Ishikawa (cell line): ENCODE results near the gene SETD1B.

Experiments used
- CEBPB ChIP-seq: IDR thresholded peaks from 2 replicates; pipeline ENCODE4 v1.6.1; 2012
- CREB1 ChIP-seq: IDR thresholded peaks from 2 replicates; pipeline ENCODE4 v1.6.1; 2012; ENCODE audit warnings: low read depth
- EGR1 ChIP-seq: IDR thresholded peaks from 2 replicates; pipeline ENCODE4 v1.6.1; 2012
- EP300 ChIP-seq: IDR thresholded peaks from 2 replicates; pipeline ENCODE4 v1.6.1; 2012; ENCODE audit warnings: borderline replicate concordance
- FOXM1 ChIP-seq: IDR thresholded peaks from 2 replicates; pipeline ENCODE4 v1.6.1; 2012; ENCODE audit warnings: low read depth, borderline replicate concordance
- MAX ChIP-seq: IDR thresholded peaks from 2 replicates; pipeline ENCODE4 v1.6.1; 2012
- NFIC ChIP-seq: IDR thresholded peaks from 2 replicates; pipeline ENCODE4 v1.6.1; 2012
- RAD21 ChIP-seq: IDR thresholded peaks from 2 replicates; pipeline ENCODE4 v1.6.1; 2012; ENCODE audit warnings: low read depth
- REST ChIP-seq: IDR thresholded peaks from 2 replicates; pipeline ENCODE4 v1.6.1; 2012; ENCODE audit warnings: low read depth, mild to moderate bottlenecking
- TAF1 ChIP-seq: IDR thresholded peaks from 2 replicates; pipeline ENCODE4 v1.6.1; 2012; ENCODE audit warnings: low read depth, mild to moderate bottlenecking
- TCF12 ChIP-seq: IDR thresholded peaks from 2 replicates; pipeline ENCODE4 v1.6.1; 2012; ENCODE audit warnings: low read depth
- TEAD4 ChIP-seq: IDR thresholded peaks from 2 replicates; pipeline ENCODE4 v1.6.1; 2012
- YY1 ChIP-seq: IDR thresholded peaks from 2 replicates; pipeline ENCODE4 v1.6.1; 2012; ENCODE audit warnings: low read depth
- ZBTB7A ChIP-seq: IDR thresholded peaks from 2 replicates; pipeline ENCODE4 v1.6.1; 2012; ENCODE audit warnings: low read depth
- TF ChIP-seq, protein P1 (sequence below): IDR thresholded peaks from 2 replicates; pipeline ENCODE4 v1.6.1; 2012

The SETD1B gene

DNA sequence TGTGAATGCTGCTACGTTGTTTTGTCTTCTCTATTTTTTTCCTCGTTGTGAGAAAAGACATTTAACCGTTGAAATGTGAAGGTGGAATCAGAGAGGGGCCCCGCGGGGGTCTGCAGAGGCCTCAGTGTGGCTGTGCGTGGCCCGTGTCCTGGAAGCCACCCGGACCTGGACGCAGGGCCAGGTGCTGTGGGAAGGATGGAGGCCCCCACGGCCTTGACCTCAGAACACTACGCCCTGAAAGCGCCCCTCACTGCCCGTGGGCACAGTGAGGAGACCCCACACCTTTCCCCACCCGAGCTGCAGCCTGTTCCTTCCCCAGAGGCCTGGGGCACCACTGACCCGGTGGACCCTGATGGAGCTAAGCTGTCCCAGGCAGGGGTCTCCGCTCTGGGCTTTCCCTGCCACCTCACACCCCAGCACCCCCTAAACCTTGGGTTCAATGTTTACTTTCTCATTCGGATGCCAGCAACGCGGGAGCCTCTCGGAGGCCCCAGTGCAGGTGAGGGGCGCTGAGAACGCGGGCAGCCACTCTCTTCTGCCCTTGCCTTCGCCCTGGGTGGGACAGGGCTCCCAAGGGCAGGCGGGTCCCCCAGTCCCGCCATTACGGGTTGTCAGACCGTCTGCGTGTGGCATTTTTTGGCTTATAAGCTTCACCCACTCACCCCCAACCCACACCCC is 26.9 kb downstream of the SETD1B start:
- TF ChIP-seq TEAD4, result no peak
- no peak for TF ChIP-seq EGR1
- no peak for TF ChIP-seq TCF12
- TF ChIP-seq CREB1, result no peak
- TF ChIP-seq EP300, result no peak
- TF ChIP-seq MAX, result no peak
- TF ChIP-seq, protein P1, sequence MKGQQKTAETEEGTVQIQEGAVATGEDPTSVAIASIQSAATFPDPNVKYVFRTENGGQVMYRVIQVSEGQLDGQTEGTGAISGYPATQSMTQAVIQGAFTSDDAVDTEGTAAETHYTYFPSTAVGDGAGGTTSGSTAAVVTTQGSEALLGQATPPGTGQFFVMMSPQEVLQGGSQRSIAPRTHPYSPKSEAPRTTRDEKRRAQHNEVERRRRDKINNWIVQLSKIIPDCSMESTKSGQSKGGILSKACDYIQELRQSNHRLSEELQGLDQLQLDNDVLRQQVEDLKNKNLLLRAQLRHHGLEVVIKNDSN, result no peak
- no peak for TF ChIP-seq YY1
- TF ChIP-seq CEBPB, result no peak
- TF ChIP-seq ZBTB7A, result no peak
- TF ChIP-seq REST, result no peak
- no peak for TF ChIP-seq NFIC
- TF ChIP-seq TAF1, result no peak
- no peak for TF ChIP-seq RAD21
- no peak for TF ChIP-seq FOXM1

GRCh38 chr12:121831571-121832245 is 27.9 kb downstream of the SETD1B start:
- no peak for TF ChIP-seq REST
- no peak for TF ChIP-seq NFIC
- TF ChIP-seq FOXM1, result no peak
- no peak for TF ChIP-seq CEBPB
- no peak for TF ChIP-seq ZBTB7A
- no peak for TF ChIP-seq TCF12
- TF ChIP-seq CREB1, result no peak
- no peak for TF ChIP-seq RAD21
- TF ChIP-seq YY1, result no peak
- no peak for TF ChIP-seq EP300
- no peak for TF ChIP-seq EGR1
- TF ChIP-seq, protein P1, result no peak
- no peak for TF ChIP-seq TAF1
- no peak for TF ChIP-seq MAX
- no peak for TF ChIP-seq TEAD4

- TF ChIP-seq RAD21 (no peak), TAF1 (no peak), TCF12 (no peak), ZBTB7A (no peak)
Observed at GRCh38 chr12:121837680-121838079, 33.9 kb downstream of the SETD1B start.

DNA sequence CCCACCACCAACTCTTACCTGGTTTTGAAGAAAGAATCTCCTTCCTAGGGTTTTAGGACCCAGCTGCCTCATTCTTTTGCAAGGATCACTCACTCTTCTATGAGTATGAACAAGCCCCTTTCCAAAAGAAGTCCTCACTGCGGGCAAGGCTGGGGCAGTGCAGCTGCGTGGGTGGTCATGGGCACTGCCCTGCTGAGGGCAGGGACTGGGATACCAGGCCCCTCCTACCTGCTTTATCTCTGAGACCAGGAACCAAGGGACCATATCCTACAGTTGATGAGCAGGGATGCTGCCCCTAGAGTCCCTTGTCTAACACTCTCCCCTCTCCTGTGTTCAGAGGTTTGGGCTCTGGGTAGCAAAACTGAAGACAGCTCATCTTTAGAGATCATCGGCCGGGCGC is 34.3 kb downstream of the SETD1B start:
- TF ChIP-seq EGR1, result peak; percentile 65
- no peak for TF ChIP-seq CEBPB
- no peak for TF ChIP-seq CREB1

DNA sequence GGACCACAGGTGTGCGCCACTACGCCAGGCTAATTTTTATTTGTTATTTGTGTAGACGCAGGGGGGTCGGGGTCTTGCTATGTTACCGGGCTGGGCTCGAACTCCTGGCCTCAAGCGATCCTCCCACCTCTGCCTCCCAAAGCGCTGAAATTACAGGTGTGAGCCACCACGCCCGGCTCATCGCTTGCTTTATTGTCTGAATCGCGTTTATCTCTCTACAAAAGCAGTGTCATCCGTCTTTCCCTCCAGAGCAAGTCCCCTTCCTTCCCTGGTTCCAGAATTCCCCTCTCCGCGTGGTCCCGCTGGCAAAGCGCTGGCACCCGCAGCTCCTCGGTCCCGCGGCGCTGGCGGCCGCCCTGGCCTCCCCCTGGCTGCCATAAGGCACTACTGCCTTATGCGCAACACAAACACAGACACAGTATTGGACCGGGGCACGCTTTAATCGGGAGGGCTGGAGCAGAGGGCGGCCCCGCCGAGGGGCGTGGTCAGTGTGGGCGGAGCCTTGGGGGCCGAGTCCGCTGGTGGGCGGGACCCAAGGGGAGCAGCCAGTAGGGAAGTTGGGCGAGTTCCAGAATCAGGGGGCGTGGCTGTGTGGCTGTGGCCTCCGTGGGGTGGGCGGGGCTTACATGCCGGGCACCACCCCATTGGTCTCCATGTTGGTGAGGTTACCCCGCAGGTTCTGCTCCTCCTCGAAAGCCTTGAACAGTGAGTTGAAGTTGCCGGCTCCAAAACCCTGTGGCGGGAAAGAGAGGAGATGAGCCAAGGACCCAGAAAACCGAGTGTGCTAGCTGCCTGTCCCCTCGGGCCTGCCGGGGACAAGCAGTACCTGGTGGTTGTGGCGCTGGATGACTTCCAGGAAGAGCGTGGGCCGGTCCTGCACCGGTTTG is 35.5 kb downstream of the SETD1B start:
- TF ChIP-seq EGR1 (0 out of 2 replicates have a peak, but pooled peaks have one; percentile 43), YY1 (peak; percentile 57), EP300 (peak; percentile 8; the same call in 1 of the 2 replicates), NFIC (peak; percentile 53; the same call in 1 of the 2 replicates), TAF1 (peak; percentile 72), RAD21 (peak; percentile 8; the same call in 1 of the 2 replicates), MAX (peak; percentile 57; the same call in 1 of the 2 replicates), TCF12 (no peak), FOXM1 (no peak)
